ENCODE measurements around the gene FAM83E. TPM values are rescaled to one million over a fixed set of nuclear protein-coding genes. Genes with fewer than 3 reads are reported as not detected.
A peak's percentile ranks its signal among the peaks of the same experiment; 100 is the strongest.
"Not testable (repeated sequence)": the region's sequence is repeated elsewhere in the genome, so short reads cannot be mapped to it uniquely, and the experiment has no call there.

Gene FAM83E
- total RNA-seq: 1 to 10 TPM; 2.8 to 4.1 TPM

GRCh38 chr19:48614436-48615230, at the start of gene FAM83E:
TSS of gene FAM83E (minus strand) at chr19:48615076. CDS start at chr19:48613372, 1,704 bp downstream.
- H3K4me1 Mint-ChIP-seq: peaks cover 25% of the 10 kb centered on the region
- H3K4me3 Mint-ChIP-seq: no peak within 1 kb of the TSS
- ATAC-seq (no peak), DNase-seq (no peak)
- CTCF ChIA-PET: interaction anchor here (1.6 kb wide), 1 partner anchor 26 kb away, joined by 3 read pairs; no protein-coding TSS in a partner anchor
- H3K9me3 Mint-ChIP-seq (ENCODE audit: low read depth): no peaks in the 10 kb centered on the region
- H3K27ac Mint-ChIP-seq: no peak within 1 kb of the TSS
- H3K36me3 Mint-ChIP-seq: peaks cover 37% of the 10 kb centered on the region
- H3K27me3 Mint-ChIP-seq: no peaks in the 10 kb centered on the region

- no peaks in the 10 kb centered on the region for H3K27me3 Mint-ChIP-seq
Observed at GRCh38 chr19:48664476-48664875, 49.6 kb upstream of the FAM83E start.

DNA sequence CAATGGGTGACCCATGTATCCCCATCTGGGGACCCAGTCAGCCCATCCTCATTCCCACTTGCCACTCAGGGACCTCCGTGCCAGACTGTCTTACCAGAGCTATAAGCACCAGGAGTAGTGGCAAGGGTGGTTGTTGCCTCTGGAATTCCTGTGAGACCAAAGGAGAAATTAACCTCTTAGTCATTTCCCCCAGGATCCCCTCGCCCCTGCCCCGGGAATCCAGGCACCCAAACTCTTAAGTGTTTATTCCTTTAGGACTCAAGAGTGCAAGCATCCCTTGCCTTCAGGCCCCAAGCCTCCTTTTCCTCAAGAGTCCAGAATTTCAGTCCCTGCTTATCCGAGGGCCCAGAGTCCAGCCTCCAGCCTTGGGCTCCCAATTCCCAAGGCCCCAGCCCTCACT, 48.8 kb upstream of the FAM83E start:
- Mint-ChIP-seq H3K9me3 (ENCODE audit: low read depth) (peaks cover under 1% of the 10 kb centered on the region), H3K4me1 (peaks cover 10% of the 10 kb centered on the region), H3K4me3 (no peak overlapping the region), H3K36me3 (no peaks in the 10 kb centered on the region), H3K27ac (no peak overlapping the region), H3K27me3 (peaks cover 3% of the 10 kb centered on the region)
- ATAC-seq: no peak
- no peak for DNase-seq
- CTCF ChIA-PET: interaction anchor here (1.3 kb wide), 1 partner anchor 179 kb away, joined by 3 read pairs; no protein-coding TSS in a partner anchor

More at GRCh38 chr19:48664476-48664875, 49.6 kb upstream of the FAM83E start:
- Mint-ChIP-seq H3K4me1 (peaks cover 10% of the 10 kb centered on the region), H3K4me3 (no peak overlapping the region), H3K27ac (no peak overlapping the region), H3K9me3 (ENCODE audit: low read depth) (peaks cover 4% of the 10 kb centered on the region), H3K36me3 (no peaks in the 10 kb centered on the region)
- CTCF ChIA-PET: interaction anchor here (0.7 to 1.0 kb wide), 2 partner anchors 19 to 450 kb away, joined by 3 to 5 read pairs; partner anchors contain the start of gene CA11
- no peak for ATAC-seq
- DNase-seq: no peak

- H3K27me3 Mint-ChIP-seq: peaks cover 5% of the 10 kb centered on the region
- no peak for DNase-seq
Observed at GRCh38 chr19:48661711-48662090, 46.8 kb upstream of the FAM83E start.

GRCh38 chr19:48660852-48661710, 46.2 kb upstream of the FAM83E start:
- H3K36me3 Mint-ChIP-seq: no peaks in the 10 kb centered on the region
- CTCF ChIA-PET: interaction anchor here (0.7 to 1.6 kb wide), 2 partner anchors 13 to 16 kb away, joined by 4 to 5 read pairs; partner anchors contain the start of gene CA11
- DNase-seq (peak; percentile 92), ATAC-seq (peak; percentile 95)
- no peaks in the 10 kb centered on the region for H3K9me3 Mint-ChIP-seq (ENCODE audit: low read depth)
- H3K4me1 Mint-ChIP-seq: peaks cover 10% of the 10 kb centered on the region
- H3K4me3 Mint-ChIP-seq: no peak overlapping the region
- H3K27ac Mint-ChIP-seq: peak overlapping the region; percentile 91
- H3K27me3 Mint-ChIP-seq: peaks cover 5% of the 10 kb centered on the region

More at GRCh38 chr19:48661711-48662090, 46.8 kb upstream of the FAM83E start:
- no peaks in the 10 kb centered on the region for H3K9me3 Mint-ChIP-seq (ENCODE audit: low read depth)
- H3K4me3 Mint-ChIP-seq: no peak overlapping the region
- no peak overlapping the region for H3K27ac Mint-ChIP-seq
- CTCF ChIA-PET: interaction anchor here (1.6 kb wide), 1 partner anchor 16 kb away, joined by 4 read pairs; the partner anchor contains the start of gene CA11
- peaks cover 10% of the 10 kb centered on the region for H3K4me1 Mint-ChIP-seq
- ATAC-seq: no peak
- H3K36me3 Mint-ChIP-seq: no peaks in the 10 kb centered on the region

DNA sequence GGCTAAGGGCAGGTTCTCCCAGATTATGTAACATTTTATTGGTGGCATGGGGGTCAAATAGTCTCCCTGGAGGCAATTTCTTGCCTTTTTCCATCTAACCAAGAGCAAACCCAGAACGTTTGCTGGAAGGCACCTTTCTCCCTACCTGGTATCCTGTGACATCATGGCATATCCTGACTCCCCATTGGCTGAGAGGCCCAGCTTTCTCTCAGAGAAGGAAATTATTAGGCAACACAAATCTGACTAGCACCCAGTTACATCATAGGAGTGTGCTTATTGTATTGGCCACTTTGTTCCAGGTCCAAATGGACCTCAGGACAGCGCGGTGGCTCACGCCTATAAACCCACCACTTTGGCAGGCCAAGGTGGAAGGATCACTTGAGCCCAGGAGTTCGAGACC, 44.9 kb upstream of the FAM83E start:
- Mint-ChIP-seq H3K36me3 (no peaks in the 10 kb centered on the region), H3K4me1 (peaks cover 10% of the 10 kb centered on the region), H3K9me3 (ENCODE audit: low read depth) (no peaks in the 10 kb centered on the region), H3K4me3 (no peak overlapping the region), H3K27me3 (peaks cover 5% of the 10 kb centered on the region), H3K27ac (no peak overlapping the region)
- ATAC-seq: no peak
- no peak for DNase-seq
- CTCF ChIA-PET: interaction anchor here (1.1 kb wide), 1 partner anchor 14 kb away, joined by 5 read pairs; the partner anchor contains the start of gene CA11

DNA sequence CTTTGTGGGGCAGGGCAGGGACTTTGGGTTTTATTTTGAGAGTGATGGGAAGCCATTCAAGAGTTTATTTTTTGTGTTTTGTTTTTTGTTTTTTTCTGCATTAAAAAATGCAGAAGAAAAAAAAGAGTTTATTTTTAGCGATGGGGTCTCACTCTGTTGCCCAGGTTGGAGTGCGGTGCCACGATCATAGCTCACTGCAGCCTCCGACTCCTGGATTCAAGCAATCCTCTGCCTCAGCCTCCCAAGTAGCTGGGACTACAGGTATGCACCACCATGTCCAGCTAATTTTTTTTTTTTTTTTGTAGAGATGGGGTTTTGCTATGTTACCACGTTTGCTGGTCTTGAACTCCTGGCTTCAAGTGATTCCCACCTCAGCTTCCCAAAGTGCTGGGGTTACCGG, 43.6 kb upstream of the FAM83E start:
- Mint-ChIP-seq H3K4me1 (peaks cover 10% of the 10 kb centered on the region), H3K9me3 (ENCODE audit: low read depth) (no peaks in the 10 kb centered on the region), H3K4me3 (no peak overlapping the region), H3K27ac (no peak overlapping the region), H3K27me3 (peaks cover 5% of the 10 kb centered on the region), H3K36me3 (no peaks in the 10 kb centered on the region)
- DNase-seq (no peak), ATAC-seq (no peak)
- CTCF ChIA-PET: no interaction called here

DNA sequence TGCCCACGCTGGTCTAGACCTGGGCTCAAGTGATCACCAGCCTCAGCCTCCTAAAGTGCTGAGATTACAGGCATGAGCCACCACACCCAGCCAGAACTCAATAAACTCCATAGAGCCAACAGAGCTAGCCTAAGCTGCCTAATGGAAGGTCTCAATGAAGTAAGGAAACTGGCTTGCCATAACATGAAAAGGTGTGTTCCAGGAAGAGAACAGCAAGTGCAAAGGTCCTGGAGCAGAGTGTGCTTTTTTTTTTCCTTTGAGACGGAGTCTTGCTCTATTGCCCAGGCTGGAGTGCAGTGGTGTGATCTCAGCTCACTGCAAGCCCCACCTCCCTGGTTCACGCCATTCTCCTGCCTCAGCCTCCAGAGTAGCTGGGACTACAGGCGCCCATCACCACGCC, 43.0 kb upstream of the FAM83E start:
- ATAC-seq; H3K27me3 Mint-ChIP-seq; H3K9me3 Mint-ChIP-seq (ENCODE audit: low read depth); H3K27ac Mint-ChIP-seq; H3K4me3 Mint-ChIP-seq; DNase-seq; H3K36me3 Mint-ChIP-seq; CTCF ChIA-PET: not testable (repeated sequence)
- H3K4me1 Mint-ChIP-seq: peaks cover 12% of the 10 kb centered on the region

- Mint-ChIP-seq H3K27me3 (peaks cover 5% of the 10 kb centered on the region), H3K36me3 (no peaks in the 10 kb centered on the region), H3K9me3 (ENCODE audit: low read depth) (no peaks in the 10 kb centered on the region), H3K27ac (no peak overlapping the region), H3K4me1 (peaks cover 16% of the 10 kb centered on the region), H3K4me3 (no peak overlapping the region)
- CTCF ChIA-PET: no interaction called here
- no peak for DNase-seq
- no peak for ATAC-seq
Observed at GRCh38 chr19:48656840-48657474, 42.1 kb upstream of the FAM83E start.

DNA sequence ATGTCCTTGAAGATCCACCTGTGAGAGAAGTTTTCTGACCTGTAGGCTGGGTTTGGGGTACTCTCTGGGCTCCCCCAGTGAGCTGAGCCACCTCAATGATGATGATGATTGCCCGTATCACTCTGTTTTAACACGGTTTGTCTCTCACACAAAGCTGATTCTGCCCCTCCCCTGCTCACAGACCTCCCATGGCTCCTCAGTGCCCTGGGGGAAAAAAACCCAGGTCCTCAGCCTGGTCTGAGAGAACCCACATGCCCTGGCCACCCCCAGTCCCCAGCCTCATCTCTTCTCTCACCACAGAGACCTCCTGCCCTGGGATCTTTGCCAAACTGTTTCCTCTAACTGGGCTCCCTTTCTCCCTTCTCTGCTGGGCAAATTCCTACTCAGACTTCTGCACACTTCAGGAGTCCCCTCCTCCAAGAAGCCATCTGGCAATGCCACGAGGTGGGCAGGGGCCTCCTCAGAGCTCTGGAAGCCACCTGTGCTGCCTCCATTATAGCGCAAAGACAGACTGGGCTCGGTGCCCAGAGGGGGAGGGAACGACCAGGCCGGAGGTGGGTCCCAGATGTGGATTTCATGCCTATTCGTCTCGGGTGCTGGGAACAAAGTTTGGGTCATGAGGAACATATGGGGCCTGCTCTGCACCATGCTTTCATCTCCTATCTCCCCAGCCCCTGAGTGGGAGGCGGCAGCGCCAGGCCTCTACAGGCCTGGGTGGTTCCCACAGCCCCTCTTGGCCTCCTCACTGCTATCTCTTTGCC, 39.6 kb upstream of the FAM83E start:
- H3K4me3 Mint-ChIP-seq: no peak overlapping the region
- DNase-seq (no peak), ATAC-seq (no peak)
- no peak overlapping the region for H3K27ac Mint-ChIP-seq
- CTCF ChIA-PET: no interaction called here
- H3K9me3 Mint-ChIP-seq (ENCODE audit: low read depth): no peaks in the 10 kb centered on the region
- H3K36me3 Mint-ChIP-seq: no peaks in the 10 kb centered on the region
- H3K27me3 Mint-ChIP-seq: peaks cover 5% of the 10 kb centered on the region
- peaks cover 13% of the 10 kb centered on the region for H3K4me1 Mint-ChIP-seq

DNA sequence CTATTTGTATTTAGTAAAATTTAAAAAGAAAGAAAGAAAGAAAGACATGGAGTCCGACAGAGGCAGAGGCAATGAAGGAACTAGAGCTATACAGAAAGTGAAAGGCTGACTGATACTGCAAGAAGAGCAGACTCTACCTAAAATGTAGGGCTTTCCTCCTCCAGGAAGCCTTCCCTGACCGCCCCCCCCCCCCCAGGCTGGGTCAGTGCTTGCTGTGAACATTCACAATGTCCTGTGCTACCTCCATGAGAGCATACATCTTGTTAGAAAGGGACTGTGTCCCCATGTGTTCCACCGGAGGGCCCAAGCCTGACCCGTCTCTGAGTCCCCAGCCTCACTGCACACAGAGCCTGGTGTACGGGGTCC, 36.8 kb upstream of the FAM83E start:
- DNase-seq: no peak
- no peaks in the 10 kb centered on the region for H3K36me3 Mint-ChIP-seq
- no peaks in the 10 kb centered on the region for H3K27me3 Mint-ChIP-seq
- no peak overlapping the region for H3K27ac Mint-ChIP-seq
- H3K4me3 Mint-ChIP-seq: no peak overlapping the region
- ATAC-seq: no peak
- H3K9me3 Mint-ChIP-seq (ENCODE audit: low read depth): no peaks in the 10 kb centered on the region
- CTCF ChIA-PET: no interaction called here
- peaks cover 25% of the 10 kb centered on the region for H3K4me1 Mint-ChIP-seq

DNA sequence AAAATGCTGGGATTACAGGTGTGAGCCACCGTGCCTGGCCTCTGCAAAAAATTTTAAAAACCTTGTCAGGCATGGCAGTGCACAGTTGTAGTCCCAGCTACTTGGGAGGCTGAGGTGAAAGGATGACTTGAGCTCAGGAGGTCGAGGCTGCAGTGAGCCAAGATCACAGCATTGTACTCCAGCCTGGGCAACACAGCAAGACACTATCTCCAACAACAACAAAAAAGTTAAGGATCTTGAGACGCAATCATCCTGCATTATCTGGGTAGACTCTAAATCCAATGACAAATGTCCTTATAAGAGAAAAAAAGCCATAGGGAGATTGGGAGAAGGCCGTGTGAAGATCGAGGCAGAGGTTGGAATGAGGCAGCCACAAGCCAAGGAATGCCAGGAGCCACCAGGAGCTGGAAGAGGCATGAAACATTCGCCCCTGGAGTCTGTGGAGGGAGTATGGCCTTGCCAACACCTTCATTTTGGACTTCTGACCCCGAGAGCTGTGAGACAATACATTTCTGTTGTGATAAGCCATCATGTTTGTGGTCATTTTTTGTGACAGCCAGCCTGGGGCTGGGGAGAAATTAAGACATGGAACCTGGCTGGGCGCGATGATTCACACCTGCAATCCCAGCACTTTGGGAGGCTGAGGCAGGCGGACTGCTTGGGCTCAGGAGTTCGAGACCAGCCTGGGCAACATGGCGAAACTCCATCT, 36.3 kb upstream of the FAM83E start:
- ATAC-seq (no peak), DNase-seq (no peak)
- no peak overlapping the region for H3K27ac Mint-ChIP-seq
- no peaks in the 10 kb centered on the region for H3K27me3 Mint-ChIP-seq
- H3K36me3 Mint-ChIP-seq: no peaks in the 10 kb centered on the region
- H3K4me1 Mint-ChIP-seq: peaks cover 28% of the 10 kb centered on the region
- no peaks in the 10 kb centered on the region for H3K9me3 Mint-ChIP-seq (ENCODE audit: low read depth)
- H3K4me3 Mint-ChIP-seq: no peak overlapping the region
- CTCF ChIA-PET: no interaction called here

All from activated CD8-positive, alpha-beta memory T cell treated with anti-CD3 and anti-CD28 coated beads, Interleukin-2, amount 10 ng/mL, durations not matched to agents 7 days and 5 days (primary cell).